ENCODE data around the gene PKD1L1. TPM values are rescaled to one million over a fixed set of nuclear protein-coding genes. Genes with fewer than 3 reads are reported as not detected.

The PKD1L1 gene
- polyA plus RNA-seq, 2 of the 4 experiments (the other 2 are of a cell fraction) = 0.21 TPM

GRCh38 chr7:47735431-47736345 lies 212.6 kb downstream of the PKD1L1 start:
- CTCF ChIA-PET = interaction anchor here (0.6 to 1.7 kb wide), 3 partner anchors 8 to 135 kb away, joined by 3 to 8 read pairs (median 4); no protein-coding TSS in a partner anchor
- ATAC-seq = no peak
- peaks cover 10% of the 10 kb centered on the region for H3K4me1 ChIP-seq
- no peak for TF ChIP-seq CBX2 (IDR thresholded peaks at IDR 0.05; ENCODE audit: borderline replicate concordance, low read depth)
- TF ChIP-seq PBX3 (IDR thresholded peaks at IDR 0.05) = no peak
- no peak for TF ChIP-seq HES2 (IDR thresholded peaks at IDR 0.05)
- TF ChIP-seq FOXS1 (CRISPR knock-in tag; IDR thresholded peaks at IDR 0.05) = no peak
- no peak for TF ChIP-seq HOXB5 (CRISPR knock-in tag; IDR thresholded peaks at IDR 0.05)
- no peak for TF ChIP-seq HEYL (CRISPR knock-in tag; IDR thresholded peaks at IDR 0.05)
- no peak for TF ChIP-seq EHF (CRISPR knock-in tag; IDR thresholded peaks at IDR 0.05)
- H3K27ac ChIP-seq = peak overlapping the region in 1 of 2 experiments; percentile 4; a peak in 3 of 6 replicates
- no peak overlapping the region for H3K4me2 ChIP-seq
- FAIRE-seq = no peak
- no peak overlapping the region for H3K4me3 ChIP-seq
- H3K9me3 ChIP-seq = no peaks in the 10 kb centered on the region
- POLR2A ChIA-PET = no interaction called here
- no peak for DNase-seq (ENCODE audit: low read depth in 1 of 2, low spot score in 1 of 2)
- WGBS (ENCODE audit: missing lambda C conversion rate) = 95% methylated on average over 6 of the region's 6 CpGs

GRCh38 chr7:47734949-47735291 lies 213.3 kb downstream of the PKD1L1 start:
- Histone ChIP-seq H3K9me3 (no peaks in the 10 kb centered on the region), H3K27ac (peak overlapping the region in 1 of 2 experiments; percentile 69; a peak in 2 of 6 replicates), H3K4me2 (peak overlapping the region; percentile 40), H3K4me1 (peaks cover 10% of the 10 kb centered on the region), H3K4me3 (no peak overlapping the region)
- WGBS (ENCODE audit: missing lambda C conversion rate) = 75% methylated on average over 4 of the region's 4 CpGs
- DNase-seq (ENCODE audit: low read depth in 1 of 2, low spot score in 1 of 2) = no peak
- TF ChIP-seq ZC3H11A (IDR thresholded peaks at IDR 0.05) (no peak), CHD2 (IDR thresholded peaks at IDR 0.05; ENCODE audit: low read length, partially characterized antibody) (no peak), CBX2 (IDR thresholded peaks at IDR 0.05; ENCODE audit: borderline replicate concordance, low read depth) (no peak), JUN (IDR thresholded peaks at IDR 0.05) (no peak), HES2 (IDR thresholded peaks at IDR 0.05) (no peak), NR3C1 (IDR thresholded peaks at IDR 0.05) (no peak)
- ChIA-PET POLR2A (no interaction called here), CTCF (interaction anchor here (0.9 to 1.7 kb wide), 2 partner anchors 9 to 91 kb away, joined by 4 to 8 read pairs; no protein-coding TSS in a partner anchor)
- ATAC-seq = no peak; a peak in 1 of 6 replicates
- FAIRE-seq = no peak

- ATAC-seq (peak in 1 of 2 experiments; percentile 52; a peak in 4 of 6 replicates), FAIRE-seq (no peak), DNase-seq (ENCODE audit: low read depth in 1 of 2, low spot score in 1 of 2) (peak in 1 of 2 experiments; percentile 12)
- no peaks in the 10 kb centered on the region for H3K9me3 ChIP-seq
- TF ChIP-seq USF2 (IDR thresholded peaks at IDR 0.05) (peak; percentile 54), BCL3 (IDR thresholded peaks at IDR 0.05) (no peak)
- peak overlapping the region; percentile 40 for H3K4me2 ChIP-seq
- H3K4me1 ChIP-seq = peaks cover 10% of the 10 kb centered on the region
- peak overlapping the region in 1 of 2 experiments; percentile 69; a peak in 3 of 6 replicates for H3K27ac ChIP-seq
- H3K4me3 ChIP-seq = no peak overlapping the region
- WGBS (ENCODE audit: missing lambda C conversion rate) = 38% methylated on average over 11 of the region's 11 CpGs
- POLR2A ChIA-PET = no interaction called here
- CTCF ChIA-PET = interaction anchor here (0.9 to 1.7 kb wide), 3 partner anchors 10 to 90 kb away, joined by 3 to 8 read pairs (median 4); no protein-coding TSS in a partner anchor
Observed at GRCh38 chr7:47734287-47734948, 213.8 kb downstream of the PKD1L1 start.
